ENCODE data around the gene NTSR1. TPM values are rescaled to one million over a fixed set of nuclear protein-coding genes. Genes with fewer than 3 reads are reported as not detected.

The NTSR1 gene
- total and polyA plus RNA-seq, 11 donors = 0.01 to 0.32 (median 0.07) TPM; not detected in 7

- H3K36me3 ChIP-seq = no peaks in the 10 kb centered on the region
- peaks cover 0 to 35% (median 8%) of the 10 kb centered on the region in 12 donors for H3K4me1 ChIP-seq
- H3K27ac ChIP-seq = no peak overlapping the region
- 57 to 72% (median 64%) methylated on average over 10 to 16 of the region's 16 CpGs for WGBS, 4 donors
- intact Hi-C loops (cut with DNase I) = no loop called here
- no peak for TF ChIP-seq CTCF (IDR thresholded peaks at IDR 0.05)
- TF ChIP-seq POLR2A (IDR thresholded peaks at IDR 0.05) = no peak
- H3K4me3 ChIP-seq = no peak overlapping the region
- peaks cover 28 to 56% (median 42%) of the 10 kb centered on the region in 9 donors for H3K27me3 ChIP-seq
- no peak for ATAC-seq
- DNase-seq = peak in 1 of 5 donors; percentile 63
- no peaks in the 10 kb centered on the region for H3K9me3 ChIP-seq
Observed at GRCh38 chr20:62707276-62707920, 1.2 kb upstream of the NTSR1 start.

GRCh38 chr20:62707921-62708521 is 615 bp upstream of the NTSR1 start:
- no peaks in the 10 kb centered on the region for H3K9me3 ChIP-seq
- intact Hi-C loops (cut with DNase I) = no loop called here
- peaks cover 0 to 35% (median 8%) of the 10 kb centered on the region in 12 donors for H3K4me1 ChIP-seq
- ATAC-seq = no peak
- TF ChIP-seq POLR2A (IDR thresholded peaks at IDR 0.05) = no peak
- peak in 2 of 12 donors; percentile 8 to 16 for TF ChIP-seq CTCF (IDR thresholded peaks at IDR 0.05)
- no peak overlapping the region for H3K27ac ChIP-seq
- H3K27me3 ChIP-seq = peaks cover 28 to 56% (median 40%) of the 10 kb centered on the region in 9 donors
- H3K4me3 ChIP-seq = peak overlapping the region in 2 of 12 donors; percentile 9 to 43
- peak in 1 of 5 donors; percentile 40 for DNase-seq
- WGBS, 4 donors = 9 to 16% (median 12%) methylated on average over 9 to 20 of the region's 20 CpGs
- no peaks in the 10 kb centered on the region for H3K36me3 ChIP-seq

DNA sequence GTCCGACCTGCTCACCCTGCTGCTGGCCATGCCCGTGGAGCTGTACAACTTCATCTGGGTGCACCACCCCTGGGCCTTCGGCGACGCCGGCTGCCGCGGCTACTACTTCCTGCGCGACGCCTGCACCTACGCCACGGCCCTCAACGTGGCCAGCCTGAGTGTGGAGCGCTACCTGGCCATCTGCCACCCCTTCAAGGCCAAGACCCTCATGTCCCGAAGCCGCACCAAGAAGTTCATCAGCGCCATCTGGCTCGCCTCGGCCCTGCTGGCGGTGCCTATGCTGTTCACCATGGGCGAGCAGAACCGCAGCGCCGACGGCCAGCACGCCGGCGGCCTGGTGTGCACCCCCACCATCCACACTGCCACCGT is 885 bp downstream of the NTSR1 start:
- no peak for ATAC-seq
- DNase-seq = peak in 1 of 5 donors; percentile 37

More for the DNA sequence above, 885 bp downstream of the NTSR1 start:
- H3K4me1 ChIP-seq = peaks cover 0 to 27% (median 5%) of the 10 kb centered on the region in 12 donors
- no peak overlapping the region for H3K27ac ChIP-seq
- 73 to 87% (median 78%) methylated on average over 14 to 30 of the region's 30 CpGs for WGBS, 4 donors
- H3K36me3 ChIP-seq = no peaks in the 10 kb centered on the region
- H3K27me3 ChIP-seq = peaks cover 28 to 56% (median 39%) of the 10 kb centered on the region in 9 donors
- intact Hi-C loops (cut with DNase I) = no loop called here
- H3K4me3 ChIP-seq = peak overlapping the region in 1 of 12 donors; percentile 43
- no peak for TF ChIP-seq CTCF (IDR thresholded peaks at IDR 0.05)
- TF ChIP-seq POLR2A (IDR thresholded peaks at IDR 0.05) = no peak
- no peaks in the 10 kb centered on the region for H3K9me3 ChIP-seq

Measured in heart left ventricle (tissue), 16 donors.